HG03469 (cell line): ENCODE data around the gene FAM20A.

Experiments
- ATAC-seq: cut with Tn5 transposase; IDR thresholded peaks from one replicate; pipeline ENCODE4 v1.9.1; 2021; ENCODE audit warnings: mild to moderate bottlenecking, moderate library complexity, moderate number of reproducible peaks; ENCODE audit not compliant: unreplicated experiment

The FAM20A gene

GRCh38 chr17:68611353-68612208, 10.4 kb upstream of the FAM20A start:
- no peak for ATAC-seq

- no peak for ATAC-seq
Measured at GRCh38 chr17:68610554-68610953, 9.4 kb upstream of the FAM20A start.

DNA sequence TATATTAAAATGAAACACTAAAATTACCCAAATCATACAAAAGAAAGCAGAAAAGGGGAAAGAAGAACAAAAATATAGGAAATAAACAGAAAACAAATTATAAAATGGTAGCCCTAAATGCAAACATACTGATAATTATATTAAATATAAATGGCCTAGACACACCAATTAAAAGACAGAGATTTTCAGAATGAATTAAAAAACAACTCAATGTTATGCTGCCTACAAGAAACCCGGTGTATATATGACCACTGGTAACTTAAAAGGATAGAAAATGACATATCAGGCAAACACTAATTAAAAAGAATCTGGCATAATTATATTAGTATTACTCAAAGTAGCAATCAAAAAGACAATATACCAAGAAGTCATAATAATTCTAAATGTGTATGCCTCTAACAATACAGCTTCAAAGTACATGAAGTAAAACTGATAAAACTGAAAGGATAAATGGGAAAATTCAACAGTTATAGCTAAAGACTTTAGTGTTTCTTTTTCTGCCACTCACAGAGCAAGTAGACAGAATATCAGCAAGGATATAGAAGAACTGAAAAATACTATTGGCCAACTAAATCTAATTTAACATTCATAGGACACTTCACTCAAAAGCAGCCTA, 7.5 kb upstream of the FAM20A start:
- ATAC-seq = no peak

DNA sequence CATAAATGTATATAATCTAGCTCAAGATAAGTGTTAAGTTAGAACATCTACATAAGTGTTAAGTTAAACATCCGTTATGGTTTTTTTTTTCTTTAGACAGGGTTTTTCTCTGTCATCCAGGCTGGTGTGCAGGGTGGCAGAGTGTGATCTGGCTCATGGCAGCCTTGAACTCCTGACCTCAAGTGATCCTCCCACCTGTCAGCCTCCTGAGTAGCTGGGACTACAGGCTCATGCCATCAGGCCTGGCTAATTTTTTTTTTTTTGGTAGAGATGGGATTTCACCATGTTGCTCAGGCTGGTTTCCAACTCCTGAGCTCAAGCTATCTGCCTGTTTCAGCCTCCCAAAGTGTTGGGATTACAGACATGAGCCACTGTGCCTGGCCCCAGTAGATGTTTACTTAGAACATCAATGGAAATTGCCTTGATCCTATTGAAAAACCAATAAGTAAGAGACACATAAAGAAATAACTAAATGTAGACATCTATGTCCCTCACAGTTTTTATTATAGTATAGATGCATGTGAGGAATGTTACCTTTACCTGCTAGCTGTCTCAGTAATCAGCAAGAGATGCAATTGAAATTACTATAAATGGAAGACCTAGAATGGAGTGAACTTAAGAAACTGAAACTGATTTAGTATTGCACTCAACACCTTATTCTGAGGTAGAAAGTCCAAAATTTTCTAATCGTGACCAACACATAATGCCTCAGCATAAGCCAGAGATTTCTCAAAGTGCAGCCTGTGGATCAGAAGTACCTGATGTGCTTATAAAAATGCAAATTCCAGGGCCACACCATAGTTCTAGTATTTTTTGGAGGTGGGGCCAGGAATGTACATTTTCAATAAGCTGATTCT, 5.5 kb upstream of the FAM20A start:
- no peak for ATAC-seq

DNA sequence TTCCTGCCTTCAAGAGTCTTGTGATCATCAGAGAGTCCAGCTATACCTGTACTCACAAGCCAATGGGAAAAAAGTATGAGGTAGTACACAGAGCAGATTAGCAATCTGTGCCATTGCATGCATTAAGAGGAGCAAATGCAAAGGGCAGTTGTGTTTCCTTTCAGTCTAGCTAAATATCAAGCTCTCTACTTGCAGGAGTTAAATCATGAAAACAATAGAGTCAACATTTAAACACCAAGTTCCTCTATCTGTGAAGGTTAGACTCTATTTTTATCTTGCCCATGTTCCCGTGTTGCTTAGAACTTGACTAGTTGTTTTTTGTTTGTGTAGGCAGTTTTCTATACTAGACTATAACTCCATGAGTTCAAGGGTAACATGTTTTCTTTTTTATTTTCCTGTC, 4.7 kb upstream of the FAM20A start:
- no peak for ATAC-seq

- ATAC-seq = no peak
Measured at GRCh38 chr17:68603656-68604055, 2.5 kb upstream of the FAM20A start.

DNA sequence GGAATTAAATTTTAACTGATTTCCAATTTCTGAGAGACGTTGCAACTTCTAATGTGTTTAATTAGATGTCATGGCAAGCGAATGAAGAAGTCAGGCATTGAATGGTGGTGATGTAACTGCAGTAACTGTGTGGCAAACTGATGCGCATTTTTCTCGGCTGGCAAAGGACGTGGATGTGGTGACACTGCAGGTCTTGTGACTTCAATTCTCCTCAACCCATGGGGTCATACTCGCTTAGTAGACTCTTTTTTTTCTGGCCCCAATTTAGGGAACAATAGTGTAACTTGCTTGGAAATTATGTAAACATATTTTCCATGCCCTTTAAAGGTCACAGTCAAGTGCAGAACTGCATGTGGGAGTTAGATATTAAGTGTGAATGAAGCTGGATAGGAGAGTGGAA, 1.9 kb upstream of the FAM20A start:
- ATAC-seq = no peak

GRCh38 chr17:68602289-68602688, 1.1 kb upstream of the FAM20A start:
- no peak for ATAC-seq

DNA sequence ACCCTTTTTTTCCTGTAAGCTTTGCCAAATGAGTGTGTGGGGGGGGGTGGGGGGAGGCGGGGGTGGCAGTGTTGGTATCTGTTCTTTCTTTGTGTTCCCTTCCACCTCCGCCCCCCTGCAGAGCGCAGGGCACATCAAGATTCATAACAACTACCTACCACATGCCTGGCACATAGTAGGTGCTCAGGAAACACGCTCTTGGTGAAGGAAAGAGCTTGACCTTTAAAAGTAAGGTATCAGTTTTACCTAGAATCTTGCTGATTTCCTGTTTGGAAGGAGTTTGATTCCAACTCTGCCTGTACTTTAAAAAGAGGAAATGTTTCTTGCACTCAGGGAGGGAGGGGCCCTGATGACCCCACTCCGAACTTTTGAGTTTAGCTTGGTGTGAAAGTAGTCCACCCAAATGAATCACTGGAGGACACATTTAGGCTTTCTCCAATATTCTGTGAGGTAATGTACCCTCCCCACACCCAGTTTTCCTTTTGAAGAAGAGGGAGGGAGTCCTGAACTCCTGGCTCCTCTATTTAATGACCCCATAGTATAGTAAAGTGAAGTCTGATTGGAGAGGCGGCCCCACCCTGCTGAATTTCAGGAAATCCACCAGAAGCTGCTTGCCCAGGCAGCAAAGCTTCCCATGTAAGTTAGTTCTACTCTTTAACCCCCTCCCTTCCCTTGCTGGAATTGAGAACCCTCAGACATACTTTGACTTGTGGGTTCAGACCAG, 560 bp upstream of the FAM20A start:
- ATAC-seq = no peak

GRCh38 chr17:68600067-68600930, 868 bp downstream of the FAM20A start:
- ATAC-seq = no peak

DNA sequence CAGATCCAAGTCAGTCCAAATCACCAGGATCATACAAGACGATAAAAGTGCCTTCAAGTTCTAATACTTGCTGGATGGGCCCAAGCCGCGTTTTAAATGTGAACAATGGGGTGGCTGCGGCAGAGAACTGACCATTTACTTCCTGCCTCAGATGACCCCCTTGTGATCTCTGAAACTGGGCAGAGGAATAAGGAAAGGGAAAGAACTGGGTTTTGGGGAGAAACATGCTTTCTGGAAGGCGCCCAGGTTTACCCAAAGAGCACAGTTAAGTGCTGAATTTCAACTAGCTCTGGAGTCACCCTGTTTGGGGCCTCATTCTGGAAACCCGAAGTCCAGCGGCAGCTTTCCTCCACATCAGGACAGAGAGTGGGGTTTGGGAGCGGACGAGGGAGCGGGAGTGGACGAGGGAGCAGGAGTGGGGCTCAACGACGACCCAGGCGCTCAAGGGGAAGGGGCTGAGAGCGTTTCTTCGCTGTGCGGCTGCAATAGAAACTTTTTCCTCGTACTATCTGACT, 1.6 kb downstream of the FAM20A start:
- ATAC-seq = no peak

DNA sequence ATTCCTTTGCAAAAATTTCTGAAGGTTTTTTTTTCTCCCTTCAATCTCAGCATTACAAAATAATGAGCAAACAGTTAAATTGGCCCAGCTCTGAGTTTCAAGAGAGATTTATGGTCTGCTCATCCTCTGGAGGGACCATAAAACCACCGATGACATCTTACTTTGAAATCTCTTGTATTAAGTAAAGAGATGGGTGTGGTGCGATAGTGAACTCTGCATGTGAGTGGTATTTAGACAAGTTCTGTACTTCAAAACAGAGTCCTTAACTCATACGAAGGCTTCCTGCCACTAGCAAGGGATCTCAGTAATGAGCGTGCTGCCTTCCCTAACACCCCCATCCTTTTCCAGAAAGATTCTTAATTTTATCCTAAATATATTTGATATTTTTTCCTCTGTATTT, 2.1 kb downstream of the FAM20A start:
- no peak for ATAC-seq

DNA sequence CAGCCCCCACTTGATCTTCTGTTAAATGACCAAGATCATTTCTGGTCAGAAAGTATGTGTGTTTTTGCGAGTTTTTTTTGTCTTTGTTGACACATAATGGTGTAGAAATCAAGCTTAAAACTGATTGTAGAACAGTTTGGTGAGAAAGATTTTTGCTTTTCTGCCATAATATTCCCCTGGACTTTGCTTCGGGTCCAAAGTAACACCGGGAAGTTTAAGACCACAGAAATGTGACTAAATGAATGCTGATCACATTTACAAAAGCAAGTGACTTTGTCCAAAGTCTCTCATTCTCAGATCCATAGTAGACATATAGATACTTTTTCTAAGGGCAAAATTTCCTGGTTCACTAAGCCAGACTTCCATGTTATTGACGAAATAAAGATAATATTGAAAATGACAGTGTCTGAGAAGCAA, 2.6 kb downstream of the FAM20A start:
- ATAC-seq = no peak

- ATAC-seq = no peak
Measured at GRCh38 chr17:68598074-68598473, 3.1 kb downstream of the FAM20A start.

- no peak for ATAC-seq
Measured at GRCh38 chr17:68596411-68596945, 4.7 kb downstream of the FAM20A start.

DNA sequence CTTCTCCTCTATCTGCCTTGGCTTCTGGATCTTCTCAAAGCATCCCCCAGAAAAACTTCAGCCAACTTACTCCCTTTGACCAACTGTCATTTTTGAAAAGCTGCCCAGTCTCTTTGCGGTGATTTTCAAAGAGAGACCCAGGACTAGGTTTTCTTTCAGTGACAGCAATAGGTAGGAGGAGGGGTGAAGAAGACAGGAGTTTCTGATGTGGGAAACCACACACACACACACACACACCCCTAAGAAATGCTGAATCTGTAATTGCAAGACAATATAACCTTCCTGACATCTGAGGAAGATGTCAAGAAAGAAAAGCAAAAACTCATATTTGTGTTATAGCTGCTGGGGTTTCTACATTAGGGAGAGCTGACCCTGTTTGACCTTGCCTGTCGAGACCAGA, 5.2 kb downstream of the FAM20A start:
- ATAC-seq = no peak

GRCh38 chr17:68595496-68595895, 5.7 kb downstream of the FAM20A start:
- no peak for ATAC-seq

DNA sequence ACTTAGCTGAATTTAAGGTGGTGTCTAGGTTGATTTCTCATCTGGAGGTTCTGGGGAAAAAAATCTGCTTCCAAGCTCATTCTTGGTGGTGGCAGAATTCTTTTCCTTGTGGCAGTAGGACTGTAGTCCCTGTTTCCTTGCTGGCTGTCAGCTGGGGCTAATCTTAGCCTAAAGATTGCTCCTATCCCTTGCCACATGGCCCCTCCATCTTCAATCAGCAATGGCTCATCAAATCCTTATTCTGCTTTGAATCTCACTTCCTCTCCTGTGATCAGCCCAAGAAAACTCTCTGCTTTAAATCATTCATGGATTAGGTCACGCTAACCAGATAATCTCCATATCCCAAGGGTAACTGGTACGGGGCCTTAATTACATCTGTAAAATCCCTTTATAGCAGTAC, 6.6 kb downstream of the FAM20A start:
- ATAC-seq = no peak
